HEK293 (cell line): ENCODE data around the gene SERPINA10.

Experiments used
- CTCF ChIP-seq: fragments of 450-650 bp; formaldehyde crosslinking; IDR thresholded peaks from 2 replicates; pipeline ENCODE4 v1.5.1; 2016; ENCODE audit warnings: missing biosample characterization, missing genetic modification characterization
- PATZ1 ChIP-seq: fragments of 450-650 bp; formaldehyde crosslinking; IDR thresholded peaks from 2 replicates; pipeline ENCODE4 v1.5.1; 2016; ENCODE audit warnings: missing biosample characterization, missing genetic modification characterization
- REST ChIP-seq: fragments of 450-650 bp; formaldehyde crosslinking; IDR thresholded peaks from 2 replicates; pipeline ENCODE4 v1.5.1; 2016; ENCODE audit warnings: missing biosample characterization, missing genetic modification characterization
- YY1 ChIP-seq: fragments of 450-650 bp; formaldehyde crosslinking; IDR thresholded peaks from 2 replicates; pipeline ENCODE4 v1.5.1; 2018; ENCODE audit warnings: missing biosample characterization, missing genetic modification characterization
- ZBTB20 ChIP-seq: fragments of 450-650 bp; formaldehyde crosslinking; IDR thresholded peaks from 2 replicates; pipeline ENCODE4 v1.5.1; 2016; ENCODE audit warnings: missing biosample characterization, missing genetic modification characterization
- ZNF138 ChIP-seq: fragments of 450-650 bp; formaldehyde crosslinking; IDR thresholded peaks from 2 replicates; pipeline ENCODE4 v1.5.1; 2016; ENCODE audit warnings: missing biosample characterization, missing genetic modification characterization, borderline replicate concordance
- ZNF146 ChIP-seq: fragments of 450-650 bp; formaldehyde crosslinking; IDR thresholded peaks from 2 replicates; pipeline ENCODE4 v1.5.1; 2016; ENCODE audit warnings: missing biosample characterization, missing genetic modification characterization
- ZNF280D ChIP-seq: fragments of 450-650 bp; formaldehyde crosslinking; IDR thresholded peaks from 2 replicates; pipeline ENCODE4 v1.5.1; 2016; ENCODE audit warnings: missing biosample characterization, missing genetic modification characterization
- ZNF302 ChIP-seq: fragments of 450-650 bp; formaldehyde crosslinking; IDR thresholded peaks from 2 replicates; pipeline ENCODE4 v1.5.1; 2016; ENCODE audit warnings: missing biosample characterization, missing genetic modification characterization, low read depth
- ZNF501 ChIP-seq: fragments of 450-650 bp; formaldehyde crosslinking; IDR thresholded peaks from 2 replicates; pipeline ENCODE4 v1.5.1; 2016; ENCODE audit warnings: missing biosample characterization, missing genetic modification characterization
- ZNF510 ChIP-seq: fragments of 450-650 bp; formaldehyde crosslinking; IDR thresholded peaks from 2 replicates; pipeline ENCODE4 v1.5.1; 2018; ENCODE audit warnings: mild to moderate bottlenecking, missing genetic modification characterization, missing biosample characterization; ENCODE audit not compliant: insufficient replicate concordance
- ZNF626 ChIP-seq: fragments of 450-650 bp; sonication (Bioruptor Pico); formaldehyde crosslinking; IDR thresholded peaks from 2 replicates; pipeline ENCODE4 v1.5.1; 2018; ENCODE audit warnings: missing biosample characterization, missing genetic modification characterization, inconsistent platforms
- ZNF768 ChIP-seq: fragments of 450-650 bp; formaldehyde crosslinking; IDR thresholded peaks from 2 replicates; pipeline ENCODE4 v1.5.1; 2018; ENCODE audit warnings: missing biosample characterization, mild to moderate bottlenecking, missing genetic modification characterization
- ZNF776 ChIP-seq: fragments of 450-650 bp; formaldehyde crosslinking; IDR thresholded peaks from 2 replicates; pipeline ENCODE4 v1.5.0; 2017; ENCODE audit warnings: missing biosample characterization, missing genetic modification characterization, borderline replicate concordance

- TF ChIP-seq CTCF (tag by site-specific recombination), result no peak
- TF ChIP-seq ZNF501 (tag by site-specific recombination), result no peak
- no peak for TF ChIP-seq ZNF510 (tag by site-specific recombination)
- TF ChIP-seq ZNF280D, result no peak
- no peak for TF ChIP-seq YY1 (tag by site-specific recombination)
- TF ChIP-seq ZNF768 (tag by site-specific recombination), result no peak
- TF ChIP-seq ZNF626 (tag by site-specific recombination), result no peak
- no peak for TF ChIP-seq ZNF302 (tag by site-specific recombination)
- no peak for TF ChIP-seq REST
- no peak for TF ChIP-seq ZBTB20
- no peak for TF ChIP-seq PATZ1 (tag by site-specific recombination)
- no peak for TF ChIP-seq ZNF138 (tag by site-specific recombination)
- TF ChIP-seq ZNF776, result no peak
- no peak for TF ChIP-seq ZNF146 (tag by site-specific recombination)
These were observed 37.4 kb upstream of the SERPINA10 start for GRCh38 chr14:94330432-94330831.
